ENCODE data around the gene PLCL2.

The PLCL2 gene

DNA sequence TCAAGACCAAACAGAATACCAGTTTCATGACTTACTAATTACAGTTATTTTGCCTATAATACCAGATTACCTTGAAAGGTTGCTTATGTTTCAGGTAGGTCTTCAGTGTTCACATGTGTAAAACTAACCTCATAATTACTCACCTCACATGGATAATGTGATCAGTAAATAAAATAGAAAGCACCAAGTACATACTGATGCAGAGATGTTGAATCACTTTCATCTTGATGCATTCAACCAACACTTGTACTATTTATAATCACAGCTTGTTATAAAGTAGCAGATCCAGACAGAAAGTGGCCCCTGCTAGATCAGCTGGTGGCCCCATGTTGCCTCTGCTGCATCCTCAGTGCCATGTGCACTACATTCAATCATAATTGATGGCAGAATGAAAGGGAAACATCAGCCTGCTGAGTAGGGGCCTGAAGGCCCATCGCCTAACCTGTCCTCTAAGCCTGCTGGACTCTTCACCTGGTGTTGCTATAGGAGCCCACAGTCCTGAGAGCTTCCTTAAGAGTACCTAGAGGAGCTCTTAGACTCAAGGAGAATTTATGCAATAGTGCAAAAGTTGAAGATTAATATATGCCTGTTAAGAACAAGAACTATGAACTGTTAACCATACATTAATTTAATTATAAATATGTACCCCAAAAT lies 154.3 kb downstream of the PLCL2 start:
- H2BK15ac ChIP-seq (ENCODE audit: low read depth, poor library complexity, severe bottlenecking): no peak overlapping the region
- no peak overlapping the region for H4K8ac ChIP-seq (ENCODE audit: low read length)
- H2BK12ac ChIP-seq (ENCODE audit: low read length in 2 of 2): no peak overlapping the region
- peak overlapping the region in 1 of 2 experiments; percentile 27 for H3K18ac ChIP-seq (ENCODE audit: low read depth in 1 of 2, low read length in 2 of 2)
- H3K4me3 ChIP-seq (ENCODE audit: insufficient read depth in 1 of 2, low read depth in 1 of 2, low read length in 2 of 2): no peak overlapping the region
- no peak overlapping the region for H3K4ac ChIP-seq (ENCODE audit: low read depth in 1 of 2, low read length in 2 of 2)
- no peak overlapping the region for H3K9ac ChIP-seq (ENCODE audit: low read length)
- DNase-seq: no peak
- no peak overlapping the region for H2AFZ ChIP-seq (ENCODE audit: low read depth, low read length)
- no peak overlapping the region for H2BK120ac ChIP-seq (ENCODE audit: low read depth, low read length)
- no peak overlapping the region for H2BK5ac ChIP-seq (ENCODE audit: low read depth, low read length, poor library complexity, severe bottlenecking)
- no peaks in the 10 kb centered on the region for H3K79me1 ChIP-seq (replicated peaks; ENCODE audit: low read length, poor library complexity, severe bottlenecking)
- H3K27me3 ChIP-seq (ENCODE audit: control insufficient read depth in 1 of 2, insufficient read depth in 1 of 2, low read length in 2 of 2): no peaks in the 10 kb centered on the region
- no peak overlapping the region for H3K23ac ChIP-seq (ENCODE audit: low read length in 2 of 2)
- H3K9me3 ChIP-seq (ENCODE audit: control insufficient read depth, low read length): no peaks in the 10 kb centered on the region
- no peak overlapping the region for H3K14ac ChIP-seq (ENCODE audit: low read length in 2 of 2)
- WGBS: 100% methylated on average over 1 of the region's 1 CpG
- H3K4me2 ChIP-seq (ENCODE audit: low read length, poor library complexity, severe bottlenecking): no peak overlapping the region
- H4K91ac ChIP-seq (ENCODE audit: low read length): peak overlapping the region; percentile 7
- H2AK5ac ChIP-seq (ENCODE audit: low read length, severe bottlenecking): peak overlapping the region; percentile 31
- H3K27ac ChIP-seq (ENCODE audit: low read length, poor library complexity, severe bottlenecking): peak overlapping the region; percentile 26
- peaks cover 0 to 10% of the 10 kb centered on the region in 2 experiments for H3K36me3 ChIP-seq (ENCODE audit: control insufficient read depth in 1 of 2, insufficient read depth in 2 of 2, low read depth in 1 of 2, low read length in 2 of 2)
- peaks cover 4% of the 10 kb centered on the region for H3K4me1 ChIP-seq (ENCODE audit: control insufficient read depth, insufficient read depth, low read depth, low read length)

DNA sequence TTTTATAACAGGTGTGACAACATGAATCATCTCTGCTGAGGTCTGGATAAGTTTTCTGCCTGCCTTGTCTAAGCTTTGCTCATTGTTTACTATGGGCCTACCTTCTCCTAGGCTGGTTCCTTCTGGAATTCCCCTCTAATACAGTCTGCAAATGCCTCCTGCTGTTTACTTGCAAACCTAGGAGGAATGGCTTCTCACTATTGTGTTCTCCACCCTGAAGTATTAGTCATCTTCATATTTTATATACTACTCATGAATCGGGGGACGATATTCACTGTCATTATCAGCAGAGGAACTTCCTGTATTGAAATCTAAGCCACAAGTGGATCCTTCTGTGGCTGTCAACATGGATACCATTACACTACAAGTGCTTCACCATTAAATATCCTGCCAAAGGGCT lies 154.8 kb downstream of the PLCL2 start:
- no peak overlapping the region for H2AFZ ChIP-seq (ENCODE audit: low read depth, low read length)
- no peak overlapping the region for H2BK5ac ChIP-seq (ENCODE audit: low read depth, low read length, poor library complexity, severe bottlenecking)
- no peak overlapping the region for H4K91ac ChIP-seq (ENCODE audit: low read length)
- no peak overlapping the region for H3K14ac ChIP-seq (ENCODE audit: low read length in 2 of 2)
- H2AK5ac ChIP-seq (ENCODE audit: low read length, severe bottlenecking): no peak overlapping the region
- 1% methylated on average over 2 of the region's 2 CpGs for WGBS
- no peak overlapping the region for H4K8ac ChIP-seq (ENCODE audit: low read length)
- no peaks in the 10 kb centered on the region for H3K27me3 ChIP-seq (ENCODE audit: control insufficient read depth in 1 of 2, insufficient read depth in 1 of 2, low read length in 2 of 2)
- DNase-seq: peak; percentile 66
- H3K23ac ChIP-seq (ENCODE audit: low read length in 2 of 2): no peak overlapping the region
- no peak overlapping the region for H2BK15ac ChIP-seq (ENCODE audit: low read depth, poor library complexity, severe bottlenecking)
- H3K18ac ChIP-seq (ENCODE audit: low read depth in 1 of 2, low read length in 2 of 2): no peak overlapping the region
- no peaks in the 10 kb centered on the region for H3K9me3 ChIP-seq (ENCODE audit: control insufficient read depth, low read length)
- H2BK12ac ChIP-seq (ENCODE audit: low read length in 2 of 2): no peak overlapping the region
- peaks cover 0 to 15% of the 10 kb centered on the region in 2 experiments for H3K36me3 ChIP-seq (ENCODE audit: control insufficient read depth in 1 of 2, insufficient read depth in 2 of 2, low read depth in 1 of 2, low read length in 2 of 2)
- H3K9ac ChIP-seq (ENCODE audit: low read length): no peak overlapping the region
- no peak overlapping the region for H2BK120ac ChIP-seq (ENCODE audit: low read depth, low read length)
- no peaks in the 10 kb centered on the region for H3K79me1 ChIP-seq (replicated peaks; ENCODE audit: low read length, poor library complexity, severe bottlenecking)
- H3K4ac ChIP-seq (ENCODE audit: low read depth in 1 of 2, low read length in 2 of 2): no peak overlapping the region
- peak overlapping the region; percentile 34 for H3K27ac ChIP-seq (ENCODE audit: low read length, poor library complexity, severe bottlenecking)
- no peak overlapping the region for H3K4me2 ChIP-seq (ENCODE audit: low read length, poor library complexity, severe bottlenecking)
- H3K4me3 ChIP-seq (ENCODE audit: insufficient read depth in 1 of 2, low read depth in 1 of 2, low read length in 2 of 2): no peak overlapping the region
- peaks cover 4% of the 10 kb centered on the region for H3K4me1 ChIP-seq (ENCODE audit: control insufficient read depth, insufficient read depth, low read depth, low read length)

GRCh38 chr3:17040322-17040989 lies 155.7 kb downstream of the PLCL2 start:
- Histone ChIP-seq H3K27ac (ENCODE audit: low read length, poor library complexity, severe bottlenecking) (no peak overlapping the region), H4K91ac (ENCODE audit: low read length) (no peak overlapping the region), H3K36me3 (ENCODE audit: control insufficient read depth in 1 of 2, insufficient read depth in 2 of 2, low read depth in 1 of 2, low read length in 2 of 2) (peaks cover 0 to 24% of the 10 kb centered on the region in 2 experiments), H3K23ac (ENCODE audit: low read length in 2 of 2) (no peak overlapping the region), H3K14ac (ENCODE audit: low read length in 2 of 2) (no peak overlapping the region), H4K8ac (ENCODE audit: low read length) (no peak overlapping the region), H2BK120ac (ENCODE audit: low read depth, low read length) (no peak overlapping the region), H2BK12ac (ENCODE audit: low read length in 2 of 2) (no peak overlapping the region), H2BK5ac (ENCODE audit: low read depth, low read length, poor library complexity, severe bottlenecking) (no peak overlapping the region), H3K4me3 (ENCODE audit: insufficient read depth in 1 of 2, low read depth in 1 of 2, low read length in 2 of 2) (no peak overlapping the region), H3K9me3 (ENCODE audit: control insufficient read depth, low read length) (no peaks in the 10 kb centered on the region), H3K4me1 (ENCODE audit: control insufficient read depth, insufficient read depth, low read depth, low read length) (peaks cover 4% of the 10 kb centered on the region), H2BK15ac (ENCODE audit: low read depth, poor library complexity, severe bottlenecking) (no peak overlapping the region), H3K4me2 (ENCODE audit: low read length, poor library complexity, severe bottlenecking) (no peak overlapping the region), H3K9ac (ENCODE audit: low read length) (no peak overlapping the region), H3K79me1 (replicated peaks; ENCODE audit: low read length, poor library complexity, severe bottlenecking) (no peaks in the 10 kb centered on the region), H3K27me3 (ENCODE audit: control insufficient read depth in 1 of 2, insufficient read depth in 1 of 2, low read length in 2 of 2) (no peaks in the 10 kb centered on the region), H2AFZ (ENCODE audit: low read depth, low read length) (no peak overlapping the region), H3K18ac (ENCODE audit: low read depth in 1 of 2, low read length in 2 of 2) (no peak overlapping the region), H3K4ac (ENCODE audit: low read depth in 1 of 2, low read length in 2 of 2) (no peak overlapping the region), H2AK5ac (ENCODE audit: low read length, severe bottlenecking) (no peak overlapping the region)
- WGBS: 69% methylated on average over 1 of the region's 5 CpGs
- no peak for DNase-seq

- H4K91ac ChIP-seq (ENCODE audit: low read length): no peak overlapping the region
- H3K9ac ChIP-seq (ENCODE audit: low read length): no peak overlapping the region
- peaks cover 4% of the 10 kb centered on the region for H3K4me1 ChIP-seq (ENCODE audit: control insufficient read depth, insufficient read depth, low read depth, low read length)
- no peaks in the 10 kb centered on the region for H3K79me1 ChIP-seq (replicated peaks; ENCODE audit: low read length, poor library complexity, severe bottlenecking)
- no peak overlapping the region for H2AK5ac ChIP-seq (ENCODE audit: low read length, severe bottlenecking)
- H2BK12ac ChIP-seq (ENCODE audit: low read length in 2 of 2): no peak overlapping the region
- no peak overlapping the region for H3K4ac ChIP-seq (ENCODE audit: low read depth in 1 of 2, low read length in 2 of 2)
- no peak overlapping the region for H2BK5ac ChIP-seq (ENCODE audit: low read depth, low read length, poor library complexity, severe bottlenecking)
- H3K14ac ChIP-seq (ENCODE audit: low read length in 2 of 2): no peak overlapping the region
- no peak overlapping the region for H3K23ac ChIP-seq (ENCODE audit: low read length in 2 of 2)
- no peak overlapping the region for H3K27ac ChIP-seq (ENCODE audit: low read length, poor library complexity, severe bottlenecking)
- no peaks in the 10 kb centered on the region for H3K27me3 ChIP-seq (ENCODE audit: control insufficient read depth in 1 of 2, insufficient read depth in 1 of 2, low read length in 2 of 2)
- H3K18ac ChIP-seq (ENCODE audit: low read depth in 1 of 2, low read length in 2 of 2): no peak overlapping the region
- WGBS: 72% methylated on average over 3 of the region's 5 CpGs
- no peak overlapping the region for H4K8ac ChIP-seq (ENCODE audit: low read length)
- no peak overlapping the region for H3K4me2 ChIP-seq (ENCODE audit: low read length, poor library complexity, severe bottlenecking)
- no peak for DNase-seq
- H2AFZ ChIP-seq (ENCODE audit: low read depth, low read length): no peak overlapping the region
- no peak overlapping the region for H2BK120ac ChIP-seq (ENCODE audit: low read depth, low read length)
- H3K36me3 ChIP-seq (ENCODE audit: control insufficient read depth in 1 of 2, insufficient read depth in 2 of 2, low read depth in 1 of 2, low read length in 2 of 2): peaks cover 0 to 29% of the 10 kb centered on the region in 2 experiments
- no peak overlapping the region for H2BK15ac ChIP-seq (ENCODE audit: low read depth, poor library complexity, severe bottlenecking)
- no peak overlapping the region for H3K4me3 ChIP-seq (ENCODE audit: insufficient read depth in 1 of 2, low read depth in 1 of 2, low read length in 2 of 2)
- no peaks in the 10 kb centered on the region for H3K9me3 ChIP-seq (ENCODE audit: control insufficient read depth, low read length)
Measured at GRCh38 chr3:17040990-17041377, 156.2 kb downstream of the PLCL2 start.

Data from mesenchymal stem cell (in vitro differentiated cells and primary cell).